IPS-18c (cell line): Measurements from ENCODE around the gene PLEKHA6.

Source experiments
- H3K4me3 ChIP-seq: 2 replicates; pipeline ENCODE4 v1.7.0; 2013; ENCODE audit warnings: low read depth, mild to moderate bottlenecking, low read length, moderate library complexity; ENCODE audit not compliant: insufficient read depth
- H3K9me3 ChIP-seq: one replicate; pipeline ENCODE4 v1.6.1; 2013; ENCODE audit warnings: mild to moderate bottlenecking, low read length, moderate library complexity; ENCODE audit not compliant: control insufficient read depth, insufficient read depth

The PLEKHA6 gene

GRCh38 chr1:204286315-204286714 is 73.4 kb downstream of the PLEKHA6 start:
- Histone ChIP-seq H3K9me3 (no peaks in the 10 kb centered on the region), H3K4me3 (no peak overlapping the region)

GRCh38 chr1:204285436-204286305 is 74.1 kb downstream of the PLEKHA6 start:
- no peak overlapping the region for H3K4me3 ChIP-seq
- H3K9me3 ChIP-seq: no peaks in the 10 kb centered on the region

GRCh38 chr1:204284929-204285328 is 74.8 kb downstream of the PLEKHA6 start:
- H3K4me3 ChIP-seq: no peak overlapping the region

GRCh38 chr1:204283711-204284651 is 75.7 kb downstream of the PLEKHA6 start:
- Histone ChIP-seq H3K4me3 (no peak overlapping the region), H3K9me3 (peaks cover 2% of the 10 kb centered on the region)

More at GRCh38 chr1:204284929-204285328, 74.8 kb downstream of the PLEKHA6 start:
- H3K9me3 ChIP-seq: no peaks in the 10 kb centered on the region

- no peak overlapping the region for H3K4me3 ChIP-seq
- H3K9me3 ChIP-seq: peaks cover 2% of the 10 kb centered on the region
These were observed 76.9 kb downstream of the PLEKHA6 start for GRCh38 chr1:204282761-204283221.

- H3K4me3 ChIP-seq: no peak overlapping the region
These were observed 79.4 kb downstream of the PLEKHA6 start for GRCh38 chr1:204280099-204280961.

GRCh38 chr1:204278958-204279357 is 80.8 kb downstream of the PLEKHA6 start:
- Histone ChIP-seq H3K4me3 (no peak overlapping the region), H3K9me3 (peaks cover 2% of the 10 kb centered on the region)

More at GRCh38 chr1:204280099-204280961, 79.4 kb downstream of the PLEKHA6 start:
- H3K9me3 ChIP-seq: peaks cover 2% of the 10 kb centered on the region

- H3K9me3 ChIP-seq: peaks cover 2% of the 10 kb centered on the region
- H3K4me3 ChIP-seq: no peak overlapping the region
These were observed 81.5 kb downstream of the PLEKHA6 start for GRCh38 chr1:204278251-204278650.

GRCh38 chr1:204277563-204278219 is 82.0 kb downstream of the PLEKHA6 start:
- no peak overlapping the region for H3K4me3 ChIP-seq
- peaks cover 2% of the 10 kb centered on the region for H3K9me3 ChIP-seq

- peaks cover 2% of the 10 kb centered on the region for H3K9me3 ChIP-seq
- H3K4me3 ChIP-seq: no peak overlapping the region
These were observed 83.9 kb downstream of the PLEKHA6 start for GRCh38 chr1:204275695-204276370.

- Histone ChIP-seq H3K9me3 (no peaks in the 10 kb centered on the region), H3K4me3 (no peak overlapping the region)
These were observed 85.3 kb downstream of the PLEKHA6 start for GRCh38 chr1:204274446-204274845.

GRCh38 chr1:204272505-204272904 is 87.2 kb downstream of the PLEKHA6 start:
- Histone ChIP-seq H3K4me3 (no peak overlapping the region), H3K9me3 (no peaks in the 10 kb centered on the region)

GRCh38 chr1:204271970-204272369 is 87.8 kb downstream of the PLEKHA6 start:
- Histone ChIP-seq H3K4me3 (no peak overlapping the region), H3K9me3 (no peaks in the 10 kb centered on the region)

- Histone ChIP-seq H3K4me3 (no peak overlapping the region), H3K9me3 (no peaks in the 10 kb centered on the region)
These were observed 91.6 kb downstream of the PLEKHA6 start for GRCh38 chr1:204268101-204268500.

- Histone ChIP-seq H3K4me3 (no peak overlapping the region), H3K9me3 (no peaks in the 10 kb centered on the region)
These were observed 92.5 kb downstream of the PLEKHA6 start for GRCh38 chr1:204267191-204267601.

GRCh38 chr1:204266504-204267034 is 93.2 kb downstream of the PLEKHA6 start:
- Histone ChIP-seq H3K4me3 (no peak overlapping the region), H3K9me3 (no peaks in the 10 kb centered on the region)
